ENCODE measurements around the gene OSBPL5.

Gene OSBPL5

GRCh38 chr11:3094223-3094824, 70.8 kb downstream of the OSBPL5 start:
- Mint-ChIP-seq H3K9me3 (ENCODE audit: low read depth) (no peaks in the 10 kb centered on the region), H3K4me3 (no peak overlapping the region), H3K36me3 (peaks cover 3% of the 10 kb centered on the region), H3K27ac (no peak overlapping the region), H3K27me3 (no peaks in the 10 kb centered on the region), H3K4me1 (ENCODE audit: low read depth) (peaks cover 7% of the 10 kb centered on the region)

- H3K4me3 Mint-ChIP-seq: no peak overlapping the region
- H3K9me3 Mint-ChIP-seq (ENCODE audit: low read depth): no peaks in the 10 kb centered on the region
- peaks cover 3% of the 10 kb centered on the region for H3K36me3 Mint-ChIP-seq
- peaks cover 2% of the 10 kb centered on the region for H3K4me1 Mint-ChIP-seq (ENCODE audit: low read depth)
- H3K27me3 Mint-ChIP-seq: no peaks in the 10 kb centered on the region
- H3K27ac Mint-ChIP-seq: no peak overlapping the region
These were observed 71.6 kb downstream of the OSBPL5 start for GRCh38 chr11:3093281-3094191.

- Mint-ChIP-seq H3K4me1 (ENCODE audit: low read depth) (no peaks in the 10 kb centered on the region), H3K27me3 (no peaks in the 10 kb centered on the region), H3K36me3 (peaks cover 3% of the 10 kb centered on the region), H3K4me3 (no peak overlapping the region), H3K27ac (no peak overlapping the region), H3K9me3 (ENCODE audit: low read depth) (no peaks in the 10 kb centered on the region)
These were observed 72.4 kb downstream of the OSBPL5 start for GRCh38 chr11:3092603-3093141.

- H3K27ac Mint-ChIP-seq: no peak overlapping the region
- no peaks in the 10 kb centered on the region for H3K27me3 Mint-ChIP-seq
- H3K4me1 Mint-ChIP-seq (ENCODE audit: low read depth): no peaks in the 10 kb centered on the region
- H3K9me3 Mint-ChIP-seq (ENCODE audit: low read depth): no peaks in the 10 kb centered on the region
- no peak overlapping the region for H3K4me3 Mint-ChIP-seq
- no peaks in the 10 kb centered on the region for H3K36me3 Mint-ChIP-seq
These were observed 73.1 kb downstream of the OSBPL5 start for GRCh38 chr11:3091846-3092602.

- Mint-ChIP-seq H3K27ac (no peak overlapping the region), H3K27me3 (no peaks in the 10 kb centered on the region), H3K36me3 (no peaks in the 10 kb centered on the region), H3K9me3 (ENCODE audit: low read depth) (no peaks in the 10 kb centered on the region), H3K4me1 (ENCODE audit: low read depth) (no peaks in the 10 kb centered on the region), H3K4me3 (no peak overlapping the region)
These were observed 73.8 kb downstream of the OSBPL5 start for GRCh38 chr11:3091081-3091845.

- no peaks in the 10 kb centered on the region for H3K36me3 Mint-ChIP-seq
- H3K27ac Mint-ChIP-seq: no peak overlapping the region
- H3K27me3 Mint-ChIP-seq: no peaks in the 10 kb centered on the region
- H3K4me3 Mint-ChIP-seq: no peak overlapping the region
- H3K9me3 Mint-ChIP-seq (ENCODE audit: low read depth): no peaks in the 10 kb centered on the region
- no peaks in the 10 kb centered on the region for H3K4me1 Mint-ChIP-seq (ENCODE audit: low read depth)
These were observed 74.8 kb downstream of the OSBPL5 start for GRCh38 chr11:3090096-3090901.

GRCh38 chr11:3089236-3090061, 75.7 kb downstream of the OSBPL5 start:
- Mint-ChIP-seq H3K36me3 (no peaks in the 10 kb centered on the region), H3K4me1 (ENCODE audit: low read depth) (no peaks in the 10 kb centered on the region), H3K9me3 (ENCODE audit: low read depth) (no peaks in the 10 kb centered on the region), H3K27ac (no peak overlapping the region), H3K4me3 (no peak overlapping the region), H3K27me3 (no peaks in the 10 kb centered on the region)

- Mint-ChIP-seq H3K27ac (no peak overlapping the region), H3K4me3 (no peak overlapping the region), H3K27me3 (no peaks in the 10 kb centered on the region), H3K9me3 (ENCODE audit: low read depth) (no peaks in the 10 kb centered on the region), H3K4me1 (ENCODE audit: low read depth) (no peaks in the 10 kb centered on the region), H3K36me3 (no peaks in the 10 kb centered on the region)
These were observed 76.3 kb downstream of the OSBPL5 start for GRCh38 chr11:3088806-3089205.

GRCh38 chr11:3087821-3088800, 77.0 kb downstream of the OSBPL5 start:
- Mint-ChIP-seq H3K4me3 (no peak overlapping the region), H3K27me3 (no peaks in the 10 kb centered on the region), H3K4me1 (ENCODE audit: low read depth) (no peaks in the 10 kb centered on the region), H3K27ac (no peak overlapping the region), H3K9me3 (ENCODE audit: low read depth) (no peaks in the 10 kb centered on the region), H3K36me3 (no peaks in the 10 kb centered on the region)

GRCh38 chr11:3087373-3087772, 77.7 kb downstream of the OSBPL5 start:
- Mint-ChIP-seq H3K4me3 (no peak overlapping the region), H3K4me1 (ENCODE audit: low read depth) (no peaks in the 10 kb centered on the region), H3K27me3 (peaks cover 2% of the 10 kb centered on the region), H3K9me3 (ENCODE audit: low read depth) (no peaks in the 10 kb centered on the region), H3K36me3 (no peaks in the 10 kb centered on the region), H3K27ac (no peak overlapping the region)

GRCh38 chr11:3086671-3087150, 78.4 kb downstream of the OSBPL5 start:
- Mint-ChIP-seq H3K9me3 (ENCODE audit: low read depth) (no peaks in the 10 kb centered on the region), H3K4me3 (no peak overlapping the region)

GRCh38 chr11:3086114-3086513, 79.0 kb downstream of the OSBPL5 start:
- no peaks in the 10 kb centered on the region for H3K9me3 Mint-ChIP-seq (ENCODE audit: low read depth)
- H3K27me3 Mint-ChIP-seq: peaks cover 3% of the 10 kb centered on the region
- H3K4me1 Mint-ChIP-seq (ENCODE audit: low read depth): no peaks in the 10 kb centered on the region
- H3K27ac Mint-ChIP-seq: no peak overlapping the region
- H3K36me3 Mint-ChIP-seq: no peaks in the 10 kb centered on the region
- no peak overlapping the region for H3K4me3 Mint-ChIP-seq

More at GRCh38 chr11:3086671-3087150, 78.4 kb downstream of the OSBPL5 start:
- H3K27me3 Mint-ChIP-seq: peaks cover 3% of the 10 kb centered on the region
- H3K27ac Mint-ChIP-seq: no peak overlapping the region
- no peaks in the 10 kb centered on the region for H3K36me3 Mint-ChIP-seq
- H3K4me1 Mint-ChIP-seq (ENCODE audit: low read depth): no peaks in the 10 kb centered on the region

Data from activated naive CD8-positive, alpha-beta T cell (primary cell).